Neural crest cell (in vitro differentiated cells): Measurements from ENCODE around the gene GNG14. TPM values are rescaled to one million over a fixed set of nuclear protein-coding genes. Genes with fewer than 3 reads are reported as not detected.

Experiments used
- DNase-seq: peaks from one replicate; pipeline ENCODE4 v3.0.0; 2021; ENCODE audit warnings: low read depth, mixed read lengths, low spot score
- H3K27ac Mint-ChIP-seq: one replicate; pipeline ENCODE4 v1.8.0; 2021; ENCODE audit warnings: mild to moderate bottlenecking, mixed read lengths; ENCODE audit not compliant: unreplicated experiment
- H3K27me3 Mint-ChIP-seq: 2 replicates; pipeline ENCODE4 v1.8.0; 2021; ENCODE audit warnings: low read depth, mild to moderate bottlenecking, mixed read lengths
- H3K36me3 Mint-ChIP-seq: 2 replicates; pipeline ENCODE4 v1.8.0; 2021; ENCODE audit warnings: low read depth, mild to moderate bottlenecking, mixed read lengths
- H3K4me1 Mint-ChIP-seq: 2 replicates; pipeline ENCODE4 v1.8.0; 2021; ENCODE audit warnings: mixed read lengths
- H3K4me3 Mint-ChIP-seq: one replicate; pipeline ENCODE4 v1.8.0; 2021; ENCODE audit warnings: mild to moderate bottlenecking, mixed read lengths
- H3K9me3 Mint-ChIP-seq: 2 replicates; pipeline ENCODE4 v1.8.0; 2021; ENCODE audit warnings: mixed read lengths
- total RNA-seq: library from RNA; stranded (reverse); gene quantifications from 2 replicates; pipeline ENCODE4 v1.2.1, GENCODE V29; 2021
- TF ChIP-seq, protein P1 (sequence below): fragments of 200-600 bp; sonication (generic); conservative IDR thresholded peaks from 2 replicates; pipeline ENCODE4 v1.5.0; 2021; ENCODE audit warnings: antibody characterized with exemption, mild to moderate bottlenecking

GNG14 gene
- total RNA-seq, 1 donor from 2014 or later = not detected

DNA sequence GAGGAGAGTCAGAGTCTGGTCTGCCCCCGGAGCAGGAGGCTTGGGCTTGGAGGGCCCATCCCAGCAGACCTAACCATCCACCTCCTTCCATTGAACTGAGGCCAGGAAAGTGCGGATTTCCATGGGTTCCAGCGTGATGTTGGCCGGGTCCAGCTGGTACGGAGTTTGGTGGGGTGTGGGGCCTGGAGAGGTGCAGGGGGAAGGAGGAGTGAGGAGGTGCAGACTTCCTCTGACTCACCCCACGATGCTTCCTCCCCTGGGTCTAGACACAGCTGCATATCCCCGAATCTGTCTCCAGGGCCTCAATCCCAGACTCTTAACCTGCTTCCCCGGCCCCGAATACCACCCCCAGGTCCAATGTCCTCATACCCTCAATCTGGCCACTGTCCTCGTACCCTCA lies 41.2 kb upstream of the GNG14 start:
- Mint-ChIP-seq H3K9me3 (no peaks in the 10 kb centered on the region), H3K27me3 (no peaks in the 10 kb centered on the region), H3K4me1 (no peaks in the 10 kb centered on the region), H3K36me3 (peaks cover 12% of the 10 kb centered on the region), H3K27ac (peak overlapping the region; percentile 84), H3K4me3 (no peak overlapping the region)
- TF ChIP-seq, protein P1, sequence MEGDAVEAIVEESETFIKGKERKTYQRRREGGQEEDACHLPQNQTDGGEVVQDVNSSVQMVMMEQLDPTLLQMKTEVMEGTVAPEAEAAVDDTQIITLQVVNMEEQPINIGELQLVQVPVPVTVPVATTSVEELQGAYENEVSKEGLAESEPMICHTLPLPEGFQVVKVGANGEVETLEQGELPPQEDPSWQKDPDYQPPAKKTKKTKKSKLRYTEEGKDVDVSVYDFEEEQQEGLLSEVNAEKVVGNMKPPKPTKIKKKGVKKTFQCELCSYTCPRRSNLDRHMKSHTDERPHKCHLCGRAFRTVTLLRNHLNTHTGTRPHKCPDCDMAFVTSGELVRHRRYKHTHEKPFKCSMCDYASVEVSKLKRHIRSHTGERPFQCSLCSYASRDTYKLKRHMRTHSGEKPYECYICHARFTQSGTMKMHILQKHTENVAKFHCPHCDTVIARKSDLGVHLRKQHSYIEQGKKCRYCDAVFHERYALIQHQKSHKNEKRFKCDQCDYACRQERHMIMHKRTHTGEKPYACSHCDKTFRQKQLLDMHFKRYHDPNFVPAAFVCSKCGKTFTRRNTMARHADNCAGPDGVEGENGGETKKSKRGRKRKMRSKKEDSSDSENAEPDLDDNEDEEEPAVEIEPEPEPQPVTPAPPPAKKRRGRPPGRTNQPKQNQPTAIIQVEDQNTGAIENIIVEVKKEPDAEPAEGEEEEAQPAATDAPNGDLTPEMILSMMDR = no peak
- no peak for DNase-seq

DNA sequence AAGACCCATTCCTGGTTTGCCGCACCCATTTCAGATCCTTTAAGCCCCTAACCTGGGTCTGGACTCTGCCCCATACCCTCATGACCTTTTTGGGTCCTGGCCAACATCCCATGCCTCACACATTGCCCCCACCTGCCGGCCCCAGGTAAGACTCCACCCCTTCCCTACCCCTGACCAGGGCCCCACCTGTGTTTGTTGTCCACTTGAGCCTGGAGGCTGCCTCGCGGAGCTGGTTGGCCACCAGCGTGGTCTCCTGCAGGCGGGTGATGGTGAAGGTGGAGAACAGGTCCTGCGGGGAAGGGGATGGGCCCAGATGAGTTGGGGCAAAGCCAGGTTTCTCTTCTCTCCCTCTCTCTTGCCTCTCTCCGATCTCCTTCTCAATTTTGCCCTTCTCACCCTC lies 40.8 kb upstream of the GNG14 start:
- TF ChIP-seq, protein P1 = no peak
- H3K36me3 Mint-ChIP-seq = peaks cover 12% of the 10 kb centered on the region
- H3K9me3 Mint-ChIP-seq = no peaks in the 10 kb centered on the region
- no peak overlapping the region for H3K4me3 Mint-ChIP-seq
- no peaks in the 10 kb centered on the region for H3K4me1 Mint-ChIP-seq
- H3K27ac Mint-ChIP-seq = peak overlapping the region; percentile 84
- H3K27me3 Mint-ChIP-seq = no peaks in the 10 kb centered on the region
- no peak for DNase-seq

DNA sequence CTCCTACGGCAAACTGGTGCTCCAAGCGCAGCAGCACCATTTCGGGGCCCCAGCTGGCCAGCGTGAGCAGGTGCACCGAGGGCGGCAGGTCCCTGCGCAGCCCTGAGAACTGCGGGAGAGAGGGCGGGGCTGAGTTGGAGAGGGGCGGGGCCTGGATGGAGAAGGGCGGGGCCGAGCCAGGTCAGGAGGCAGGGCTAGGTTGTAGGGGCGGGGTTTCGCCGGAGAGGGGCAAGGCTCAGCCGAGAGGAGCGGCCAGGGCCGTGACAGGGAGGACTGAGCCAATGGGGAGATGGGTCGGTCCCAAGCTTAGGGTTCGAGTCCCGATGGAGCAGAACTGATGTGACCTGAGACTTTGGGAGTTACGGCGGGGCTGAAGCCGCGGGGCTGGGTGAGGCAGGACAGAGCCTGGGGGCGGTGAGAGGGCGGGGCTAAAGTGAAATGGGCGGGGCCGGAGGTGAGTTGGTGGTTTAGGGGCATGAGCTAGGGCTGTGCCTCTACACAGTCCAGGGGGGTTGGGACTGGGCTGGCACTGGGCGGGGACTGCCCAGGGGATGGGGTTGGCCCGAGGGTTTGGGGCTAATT lies 40.2 kb upstream of the GNG14 start:
- TF ChIP-seq, protein P1 = no peak
- H3K9me3 Mint-ChIP-seq = no peaks in the 10 kb centered on the region
- no peak for DNase-seq
- no peak overlapping the region for H3K4me3 Mint-ChIP-seq
- H3K36me3 Mint-ChIP-seq = peaks cover 12% of the 10 kb centered on the region
- no peak overlapping the region for H3K27ac Mint-ChIP-seq
- no peaks in the 10 kb centered on the region for H3K27me3 Mint-ChIP-seq
- no peaks in the 10 kb centered on the region for H3K4me1 Mint-ChIP-seq

DNA sequence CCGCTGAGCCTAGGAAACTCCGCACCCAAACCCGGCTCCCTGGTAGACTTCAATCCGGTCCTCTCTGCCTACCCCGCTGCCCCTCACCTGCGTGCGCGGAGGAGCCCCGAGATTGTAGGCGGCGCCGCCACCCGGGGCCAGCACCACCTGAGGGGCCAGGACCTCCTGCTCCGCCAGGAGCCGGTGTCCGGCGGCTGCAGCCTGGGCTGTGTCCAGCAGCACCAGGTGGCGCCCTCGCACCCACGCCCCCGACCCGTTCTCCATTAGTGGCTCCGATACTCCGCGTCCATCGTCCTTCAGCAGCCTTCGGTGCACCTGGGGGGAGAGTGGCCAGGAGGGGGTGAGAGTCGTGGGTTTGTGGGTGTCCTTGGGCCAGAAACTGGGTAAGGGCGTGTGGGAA lies 39.7 kb upstream of the GNG14 start:
- no peak for DNase-seq
- Mint-ChIP-seq H3K27ac (no peak overlapping the region), H3K9me3 (no peaks in the 10 kb centered on the region), H3K4me3 (no peak overlapping the region), H3K36me3 (peaks cover 12% of the 10 kb centered on the region), H3K4me1 (no peaks in the 10 kb centered on the region), H3K27me3 (no peaks in the 10 kb centered on the region)
- TF ChIP-seq, protein P1 = no peak

DNA sequence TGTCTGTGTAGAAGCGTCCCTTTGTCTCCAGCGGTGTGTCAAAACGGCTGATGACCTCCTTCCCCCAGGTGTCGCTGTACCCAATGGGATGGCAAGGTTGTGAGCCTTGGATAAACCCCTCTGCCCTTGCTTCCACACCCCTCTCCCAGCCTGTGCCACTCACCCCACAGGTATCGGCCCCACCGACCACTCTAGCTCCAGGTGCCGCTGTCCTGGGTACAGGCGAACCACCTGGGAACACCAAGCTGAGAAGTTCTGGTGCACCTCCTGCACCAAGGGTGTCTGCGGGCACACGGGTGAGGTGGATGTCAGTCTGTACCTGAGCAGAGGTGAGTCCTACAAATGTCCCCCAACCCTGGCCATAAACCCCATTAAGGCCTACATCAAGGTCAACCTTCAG lies 37.9 kb upstream of the GNG14 start:
- Mint-ChIP-seq H3K27ac (no peak overlapping the region), H3K27me3 (no peaks in the 10 kb centered on the region), H3K4me3 (no peak overlapping the region), H3K36me3 (peaks cover 10% of the 10 kb centered on the region), H3K9me3 (no peaks in the 10 kb centered on the region), H3K4me1 (no peaks in the 10 kb centered on the region)
- TF ChIP-seq, protein P1 = no peak
- DNase-seq = no peak
